T-cell (primary cell): Measurements from ENCODE around the gene GUCA2B. TPM values are rescaled to one million over a fixed set of nuclear protein-coding genes. Genes with fewer than 3 reads are reported as not detected.

Experiments used
- ATAC-seq, 4 experiments: fragments of 200-7000 bp in 3 of 4; fragments of 150-1000 bp in 1 of 4; cut with Tn5 transposase; replicated peaks in 1 of 4; 1 replicate in 3 of 4; 2 replicates in 1 of 4; pipeline ENCODE4 v1.10.0; 2021; ENCODE audit warnings: moderate library complexity in 3 of 4, mild to moderate bottlenecking in 2 of 4, moderate number of reproducible peaks in 1 of 4
- CTCF ChIA-PET, 2 donors: fragments of 300-600 bp; sonication (Branson Sonifier 250); formaldehyde crosslinking; loops; one replicate each; lab custom pipeline; 2022; ENCODE audit warnings: antibody characterized with exemption in 2 of 2; lab: Charles Lee
- POLR2A ChIA-PET, 2 donors: fragments of 300-600 bp; sonication (Branson Sonifier 250); formaldehyde crosslinking; loops; one replicate each; lab custom pipeline; 2022; ENCODE audit warnings: antibody characterized with exemption in 2 of 2; lab: Charles Lee
- DNase-seq, 35 experiments: peaks; one replicate each; pipeline versions ENCODE4 v3.0.0 to v3.0.0-alpha.2; 2013 to 2023
- H3K27ac ChIP-seq: one replicate; pipeline ENCODE4 v1.5.1; 2013; ENCODE audit warnings: low read length
- H3K27me3 ChIP-seq, 2 experiments: replicated peaks in 1 of 2; 1 replicate in 1 of 2; 2 replicates in 1 of 2; pipeline versions ENCODE4 v1.6.1 to v1.7.0; 2013; ENCODE audit warnings: low read length in 1 of 2, mixed read lengths in 1 of 2; ENCODE audit not compliant: control insufficient read depth in 2 of 2, insufficient read depth in 2 of 2; ENCODE audit errors: extremely low read depth in 1 of 2
- H3K36me3 ChIP-seq, 2 donors: 1 replicate in 1 of 2; 2 replicates in 1 of 2; pipeline versions ENCODE4 v1.6.1 to v1.7.0; 2013; ENCODE audit warnings: low read length in 1 of 2; ENCODE audit not compliant: control insufficient read depth in 2 of 2, insufficient read depth in 1 of 2; ENCODE audit errors: extremely low read depth in 1 of 2
- H3K4me1 ChIP-seq, 2 experiments: 1 replicate in 1 of 2; 2 replicates in 1 of 2; pipeline versions ENCODE4 v1.6.1 to v1.7.0; 2013; ENCODE audit warnings: low read length in 2 of 2, mixed read lengths in 1 of 2; ENCODE audit not compliant: insufficient read depth in 2 of 2, control insufficient read depth in 1 of 2; ENCODE audit errors: extremely low read depth in 1 of 2
- H3K4me3 ChIP-seq, 2 donors: 1 replicate in 1 of 2; 2 replicates in 1 of 2; pipeline versions ENCODE4 v1.5.1 to v1.7.0; 2013; ENCODE audit warnings: mild to moderate bottlenecking in 2 of 2, low read length in 1 of 2, moderate library complexity in 1 of 2; ENCODE audit not compliant: control insufficient read depth in 1 of 2; ENCODE audit errors: extremely low read depth in 1 of 2
- H3K9me3 ChIP-seq: 2 replicates; pipeline ENCODE4 v1.7.0; 2013
- H3K27ac Mint-ChIP-seq, 2 donors: one replicate each; pipeline ENCODE4 v1.8.0; 2020 to 2021; ENCODE audit warnings: mild to moderate bottlenecking in 2 of 2, mixed read lengths in 2 of 2
- H3K27me3 Mint-ChIP-seq, 2 donors: one replicate each; pipeline ENCODE4 v1.8.0; 2021 to 2022; ENCODE audit warnings: mixed read lengths in 2 of 2
- H3K36me3 Mint-ChIP-seq: one replicate; pipeline ENCODE4 v1.8.0; 2021; ENCODE audit warnings: mixed read lengths
- H3K4me1 Mint-ChIP-seq, 3 donors: one replicate each; pipeline ENCODE4 v1.8.0; 2020 to 2022; ENCODE audit warnings: mixed read lengths in 3 of 3, mild to moderate bottlenecking in 1 of 3
- H3K4me3 Mint-ChIP-seq, 3 donors: one replicate each; pipeline ENCODE4 v1.8.0; 2020 to 2022; ENCODE audit warnings: mild to moderate bottlenecking in 3 of 3, mixed read lengths in 3 of 3, moderate library complexity in 3 of 3
- H3K9me3 Mint-ChIP-seq, 3 donors: one replicate each; pipeline ENCODE4 v1.8.0; 2020 to 2022; ENCODE audit warnings: mixed read lengths in 3 of 3
- WGBS: methylation state at CpG from one replicate; pipeline ENCODE4 v1.1.5; 2013; ENCODE audit warnings: missing lambda C conversion rate; ENCODE audit not compliant: insufficient coverage; 5-methylcytosine and 5-hydroxymethylcytosine counted together
- total RNA-seq, 35 experiments: library from RNA in 6 of 35; stranded (reverse) in 6 of 35; fragments of 120-200 nt in 1 of 35; gene quantifications; one replicate each; pipeline versions ENCODE4 v1.2.1 to v1.2.4 and lab custom pipeline; 2013 to 2026

The GUCA2B gene
- total RNA-seq, 5 donors from 2014 or later (not counting 1 experiment from before 2014, with no cell fraction given) = not detected

DNA sequence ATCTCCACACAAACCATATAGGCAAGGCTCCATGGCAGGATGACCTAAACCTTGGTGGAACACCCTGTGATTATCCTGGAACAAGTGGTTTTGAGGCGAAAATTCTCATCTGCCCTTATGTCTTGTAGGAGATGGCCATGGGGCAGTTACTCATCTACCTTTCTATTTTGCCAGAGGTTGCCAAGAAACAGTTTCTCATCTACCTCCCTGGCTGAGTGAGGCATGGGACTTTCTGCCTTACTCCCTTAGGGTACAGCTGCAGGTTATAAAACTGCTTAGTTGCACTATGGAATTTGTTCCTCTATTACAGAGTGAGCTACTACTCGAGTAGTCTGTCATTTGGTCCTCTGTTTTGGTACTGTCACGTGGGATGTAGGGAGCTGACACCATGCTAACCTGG is 42.6 kb downstream of the GUCA2B start:
- Histone ChIP-seq H3K27ac (no peak overlapping the region), H3K4me1 (no peaks in the 10 kb centered on the region), H3K36me3 (peaks cover 0 to 65% of the 10 kb centered on the region in 2 donors), H3K4me3 (no peak overlapping the region), H3K9me3 (no peaks in the 10 kb centered on the region), H3K27me3 (no peaks in the 10 kb centered on the region)
- CTCF ChIA-PET = no interaction called here
- ATAC-seq (no peak), DNase-seq (no peak)
- Mint-ChIP-seq H3K9me3 (no peaks in the 10 kb centered on the region), H3K36me3 (peaks cover 35% of the 10 kb centered on the region), H3K4me3 (no peak overlapping the region), H3K27ac (no peak overlapping the region), H3K27me3 (no peaks in the 10 kb centered on the region), H3K4me1 (peaks cover 0 to 16% (median 6%) of the 10 kb centered on the region in 3 donors)
- WGBS = no CpG with 5 or more reads among the region's 3 CpGs
- POLR2A ChIA-PET = no interaction called here

DNA sequence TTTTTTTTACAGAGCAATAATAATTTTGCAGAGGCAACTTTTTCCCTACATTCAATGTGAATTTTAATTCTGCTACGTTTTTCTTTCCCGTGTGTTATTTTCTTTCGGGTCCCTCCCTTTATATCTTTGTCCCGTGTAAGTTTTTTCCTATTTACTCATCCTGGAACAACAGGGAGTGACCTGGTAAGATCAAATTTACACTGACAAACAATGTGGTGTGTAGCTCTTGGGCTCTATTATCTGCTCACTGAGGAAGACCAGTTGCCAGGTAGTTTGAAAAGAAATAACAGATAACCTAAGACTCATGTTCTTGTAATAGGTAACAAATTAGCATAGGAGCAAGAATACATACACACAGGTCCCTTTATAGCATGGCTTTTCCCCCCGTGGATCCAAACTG is 45.0 kb downstream of the GUCA2B start:
- DNase-seq (no peak), ATAC-seq (no peak)
- CTCF ChIA-PET = no interaction called here
- Mint-ChIP-seq H3K36me3 (peaks cover 44% of the 10 kb centered on the region), H3K27ac (peak overlapping the region in 1 of 2 donors; percentile 25), H3K4me3 (no peak overlapping the region), H3K9me3 (peaks cover 4 to 14% (median 12%) of the 10 kb centered on the region in 3 donors), H3K27me3 (no peaks in the 10 kb centered on the region), H3K4me1 (peaks cover 0 to 3% (median 0%) of the 10 kb centered on the region in 3 donors)
- peaks cover 0 to 55% of the 10 kb centered on the region in 2 donors for H3K36me3 ChIP-seq
- no peaks in the 10 kb centered on the region for H3K27me3 ChIP-seq
- no peaks in the 10 kb centered on the region for H3K4me1 ChIP-seq
- H3K9me3 ChIP-seq = peaks cover 7% of the 10 kb centered on the region
- H3K27ac ChIP-seq = no peak overlapping the region
- H3K4me3 ChIP-seq = no peak overlapping the region
- POLR2A ChIA-PET = no interaction called here
- WGBS = 90% methylated on average over 2 of the region's 5 CpGs

DNA sequence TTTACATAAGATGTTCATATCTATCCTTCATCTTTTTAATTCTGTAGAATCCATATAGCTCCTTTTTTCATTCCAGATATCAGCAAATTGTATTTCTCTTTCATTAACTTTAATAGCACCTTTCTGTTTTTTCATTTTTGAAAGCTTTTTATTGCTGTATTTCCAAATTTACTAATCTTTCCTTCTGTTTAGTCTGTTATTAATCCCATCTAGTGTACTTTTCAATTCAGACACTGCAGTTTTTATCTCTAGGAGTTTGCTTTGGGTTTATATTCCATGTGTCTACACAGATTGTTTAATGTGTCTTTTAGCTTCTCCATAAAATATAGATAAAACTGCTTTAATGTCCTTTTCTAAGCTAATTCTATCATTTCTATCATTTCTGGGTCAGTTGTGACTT is 48.8 kb downstream of the GUCA2B start:
- Histone ChIP-seq H3K27ac (no peak overlapping the region), H3K4me3 (no peak overlapping the region), H3K36me3 (peaks cover 0 to 38% of the 10 kb centered on the region in 2 donors), H3K9me3 (peaks cover 9% of the 10 kb centered on the region), H3K27me3 (no peaks in the 10 kb centered on the region), H3K4me1 (no peaks in the 10 kb centered on the region)
- H3K27ac Mint-ChIP-seq = no peak overlapping the region
- ATAC-seq (no peak), DNase-seq (no peak)
- H3K27me3 Mint-ChIP-seq = no peaks in the 10 kb centered on the region
- H3K36me3 Mint-ChIP-seq = peaks cover 72% of the 10 kb centered on the region
- no peak overlapping the region for H3K4me3 Mint-ChIP-seq
- ChIA-PET POLR2A (interaction anchor here in 1 of 2 donors (0.6 kb wide), 1 partner anchor 592 kb away, joined by 3 read pairs; no protein-coding TSS in a partner anchor), CTCF (interaction anchor here in 1 of 2 donors (0.7 kb wide), 2 partner anchors 10 to 359 kb away, joined by 3 read pairs; no protein-coding TSS in a partner anchor)
- peaks cover 5 to 21% (median 12%) of the 10 kb centered on the region in 3 donors for H3K9me3 Mint-ChIP-seq
- H3K4me1 Mint-ChIP-seq = peaks cover 3 to 4% (median 3%) of the 10 kb centered on the region in 3 donors

Other genes with a start within 250 kb of the GUCA2B start
- 10 to 100 TPM in 1 of 5 donors, 1 to 10 TPM in 4; 7.0 to 15.3 (median 8.8) TPM for gene HIVEP3, start 234.5 kb upstream of the GUCA2B start, total RNA-seq
- not detected for gene GUCA2A, start 11.3 kb downstream of the GUCA2B start, total RNA-seq
- gene FOXJ3, start 181.8 kb downstream of the GUCA2B start, total RNA-seq = 10 to 100 TPM; 71.4 to 87.7 (median 77.8) TPM
- gene RIMKLA, start 227.4 kb downstream of the GUCA2B start, total RNA-seq = under 1 TPM in 4 of 5 donors, not detected in 1; 0.06 to 0.35 (median 0.15) TPM